ENCODE measurements around the gene BCORL1. TPM values are rescaled to one million over a fixed set of nuclear protein-coding genes. Genes with fewer than 3 reads are reported as not detected.

Gene BCORL1
- total RNA-seq, 2 donors from 2014 or later, result 8.5 to 22.3 TPM

DNA sequence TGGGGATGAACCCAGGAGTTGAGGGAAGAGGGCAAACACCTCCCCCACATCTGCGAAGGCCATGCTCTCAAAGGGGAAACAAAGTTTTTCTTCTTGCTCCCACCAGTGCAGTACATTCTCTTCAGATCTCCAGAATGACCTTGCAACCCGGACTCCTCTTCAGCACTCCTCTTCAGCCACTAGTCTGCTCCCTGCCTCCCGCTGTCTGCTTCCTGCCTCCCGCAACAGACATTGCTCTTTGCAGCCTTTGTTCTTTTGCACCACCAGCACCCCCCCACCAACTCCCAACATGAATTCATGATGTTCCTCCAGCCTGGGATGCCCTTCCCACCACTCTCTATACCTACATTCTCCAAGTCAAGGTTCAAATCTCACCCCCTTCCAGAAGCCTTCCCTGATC lies 44.4 kb upstream of the BCORL1 start:
- no peak for ATAC-seq (ENCODE audit: insufficient number of reproducible peaks, low FRiP score, low read depth)
- no peaks in the 10 kb centered on the region for H3K4me1 ChIP-seq (ENCODE audit: control insufficient read depth in 1 of 2, low read depth in 2 of 2)

GRCh38 chrX:129939986-129940385 lies 42.4 kb upstream of the BCORL1 start:
- H3K36me3 ChIP-seq, result no peaks in the 10 kb centered on the region
- no peak for ATAC-seq (ENCODE audit: insufficient number of reproducible peaks, low FRiP score, low read depth)
- TF ChIP-seq, protein P1, sequence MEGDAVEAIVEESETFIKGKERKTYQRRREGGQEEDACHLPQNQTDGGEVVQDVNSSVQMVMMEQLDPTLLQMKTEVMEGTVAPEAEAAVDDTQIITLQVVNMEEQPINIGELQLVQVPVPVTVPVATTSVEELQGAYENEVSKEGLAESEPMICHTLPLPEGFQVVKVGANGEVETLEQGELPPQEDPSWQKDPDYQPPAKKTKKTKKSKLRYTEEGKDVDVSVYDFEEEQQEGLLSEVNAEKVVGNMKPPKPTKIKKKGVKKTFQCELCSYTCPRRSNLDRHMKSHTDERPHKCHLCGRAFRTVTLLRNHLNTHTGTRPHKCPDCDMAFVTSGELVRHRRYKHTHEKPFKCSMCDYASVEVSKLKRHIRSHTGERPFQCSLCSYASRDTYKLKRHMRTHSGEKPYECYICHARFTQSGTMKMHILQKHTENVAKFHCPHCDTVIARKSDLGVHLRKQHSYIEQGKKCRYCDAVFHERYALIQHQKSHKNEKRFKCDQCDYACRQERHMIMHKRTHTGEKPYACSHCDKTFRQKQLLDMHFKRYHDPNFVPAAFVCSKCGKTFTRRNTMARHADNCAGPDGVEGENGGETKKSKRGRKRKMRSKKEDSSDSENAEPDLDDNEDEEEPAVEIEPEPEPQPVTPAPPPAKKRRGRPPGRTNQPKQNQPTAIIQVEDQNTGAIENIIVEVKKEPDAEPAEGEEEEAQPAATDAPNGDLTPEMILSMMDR (IDR thresholded peaks at IDR 0.05), result no peak
- H3K4me3 ChIP-seq, result no peak overlapping the region
- H3K27me3 ChIP-seq (replicated peaks; ENCODE audit: insufficient read depth), result no peaks in the 10 kb centered on the region
- H3K9me3 ChIP-seq, result no peaks in the 10 kb centered on the region
- H3K4me1 ChIP-seq (ENCODE audit: control insufficient read depth in 1 of 2, low read depth in 2 of 2), result no peaks in the 10 kb centered on the region
- no peak overlapping the region for H3K27ac ChIP-seq
- no peak for DNase-seq (ENCODE audit: low spot score)

More for the DNA sequence above, 44.4 kb upstream of the BCORL1 start:
- no peak for DNase-seq (ENCODE audit: low spot score)
- no peaks in the 10 kb centered on the region for H3K27me3 ChIP-seq (replicated peaks; ENCODE audit: insufficient read depth)
- H3K9me3 ChIP-seq, result no peaks in the 10 kb centered on the region
- no peak overlapping the region for H3K27ac ChIP-seq
- TF ChIP-seq, protein P1 (IDR thresholded peaks at IDR 0.05), result no peak
- H3K36me3 ChIP-seq, result no peaks in the 10 kb centered on the region
- no peak overlapping the region for H3K4me3 ChIP-seq

DNA sequence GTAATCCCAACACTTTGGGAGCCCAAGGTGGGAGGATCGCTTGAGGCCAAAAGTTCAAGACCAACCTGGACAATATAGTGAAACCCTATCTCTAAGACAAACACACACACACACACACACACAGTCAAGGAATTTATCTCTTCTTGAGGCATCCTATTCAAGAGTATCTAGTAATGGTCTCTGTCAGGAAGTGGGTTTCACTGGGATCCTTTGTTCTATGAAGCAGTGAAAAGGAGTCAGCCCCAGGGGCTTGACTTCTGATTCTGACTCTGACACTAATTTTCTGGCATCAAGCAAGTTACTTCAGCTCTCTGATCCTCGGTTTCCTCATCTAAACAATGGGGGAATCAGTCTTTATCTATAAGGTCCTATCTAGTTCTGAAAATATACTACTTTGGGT lies 41.7 kb upstream of the BCORL1 start:
- no peaks in the 10 kb centered on the region for H3K4me1 ChIP-seq (ENCODE audit: control insufficient read depth in 1 of 2, low read depth in 2 of 2)
- no peak for ATAC-seq (ENCODE audit: insufficient number of reproducible peaks, low FRiP score, low read depth)
- no peak for DNase-seq (ENCODE audit: low spot score)
- H3K27ac ChIP-seq, result no peak overlapping the region
- TF ChIP-seq, protein P1 (IDR thresholded peaks at IDR 0.05), result no peak
- H3K36me3 ChIP-seq, result no peaks in the 10 kb centered on the region
- H3K9me3 ChIP-seq, result no peaks in the 10 kb centered on the region
- H3K4me3 ChIP-seq, result no peak overlapping the region
- H3K27me3 ChIP-seq (replicated peaks; ENCODE audit: insufficient read depth), result no peaks in the 10 kb centered on the region

DNA sequence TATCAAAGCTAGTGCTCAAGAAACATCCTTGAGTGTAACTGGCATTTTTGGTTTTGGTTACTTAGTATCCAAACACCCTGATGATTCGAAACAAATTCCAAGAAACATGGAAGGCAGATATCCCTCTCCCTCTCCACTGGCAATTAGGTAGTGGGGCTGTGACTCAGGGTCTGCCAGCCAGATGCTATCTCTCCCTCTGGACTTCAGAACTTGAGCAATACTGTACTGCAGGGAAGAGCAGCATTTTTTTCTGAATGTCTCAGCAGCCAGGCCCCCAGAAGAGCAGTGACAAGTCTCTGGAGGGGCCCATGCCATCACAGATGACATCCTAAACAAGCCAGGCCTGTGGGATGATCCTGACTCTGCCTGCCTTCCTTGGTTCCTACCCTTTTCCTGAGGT lies 37.3 kb upstream of the BCORL1 start:
- DNase-seq (ENCODE audit: low spot score), result no peak
- H3K27me3 ChIP-seq (replicated peaks; ENCODE audit: insufficient read depth), result no peaks in the 10 kb centered on the region
- no peaks in the 10 kb centered on the region for H3K9me3 ChIP-seq
- TF ChIP-seq, protein P1 (IDR thresholded peaks at IDR 0.05), result no peak
- no peaks in the 10 kb centered on the region for H3K4me1 ChIP-seq (ENCODE audit: control insufficient read depth in 1 of 2, low read depth in 2 of 2)
- H3K36me3 ChIP-seq, result no peaks in the 10 kb centered on the region
- no peak overlapping the region for H3K4me3 ChIP-seq
- no peak overlapping the region for H3K27ac ChIP-seq
- ATAC-seq (ENCODE audit: insufficient number of reproducible peaks, low FRiP score, low read depth), result no peak

- Histone ChIP-seq H3K27me3 (replicated peaks; ENCODE audit: insufficient read depth) (no peaks in the 10 kb centered on the region), H3K36me3 (no peaks in the 10 kb centered on the region), H3K9me3 (no peaks in the 10 kb centered on the region), H3K27ac (no peak overlapping the region), H3K4me3 (peak overlapping the region; percentile 67), H3K4me1 (ENCODE audit: control insufficient read depth in 1 of 2, low read depth in 2 of 2) (no peaks in the 10 kb centered on the region)
- ATAC-seq (ENCODE audit: insufficient number of reproducible peaks, low FRiP score, low read depth), result no peak
- TF ChIP-seq, protein P1 (IDR thresholded peaks at IDR 0.05), result no peak
- DNase-seq (ENCODE audit: low spot score), result no peak
These were observed 29.1 kb upstream of the BCORL1 start for GRCh38 chrX:129953334-129953648.
